Liver (tissue), 9 donors: ENCODE results near the gene NUTF2. TPM values are rescaled to one million over a fixed set of nuclear protein-coding genes. Genes with fewer than 3 reads are reported as not detected.

Experiments used
- DNase-seq: peaks from one replicate; pipeline ENCODE4 v3.0.0-alpha.2; 2017; ENCODE audit warnings: low spot score
- H3K27ac ChIP-seq, 2 donors: one replicate each; pipeline ENCODE4 v1.7.0; 2013; ENCODE audit warnings: inconsistent platforms in 2 of 2, low read length in 2 of 2, control low read depth in 1 of 2, low read depth in 1 of 2, mild to moderate bottlenecking in 1 of 2
- H3K27me3 ChIP-seq, 4 donors: one replicate each; pipeline versions ENCODE4 v1.6.1 to v1.7.0; 2013; ENCODE audit warnings: low read length in 3 of 4, inconsistent platforms in 1 of 4, mild to moderate bottlenecking in 1 of 4, moderate library complexity in 1 of 4; ENCODE audit not compliant: control insufficient read depth in 4 of 4, insufficient read depth in 4 of 4
- H3K36me3 ChIP-seq, 4 donors: one replicate each; pipeline versions ENCODE4 v1.6.1 to v1.7.0; 2013; ENCODE audit warnings: low read length in 3 of 4, mild to moderate bottlenecking in 3 of 4, low read depth in 1 of 4, moderate library complexity in 1 of 4; ENCODE audit not compliant: control insufficient read depth in 4 of 4, insufficient read depth in 3 of 4
- H3K4me1 ChIP-seq, 4 donors: one replicate each; pipeline versions ENCODE4 v1.6.1 to v1.7.0; 2013; ENCODE audit warnings: low read length in 3 of 4, mild to moderate bottlenecking in 3 of 4, moderate library complexity in 1 of 4; ENCODE audit not compliant: control insufficient read depth in 4 of 4, insufficient read depth in 4 of 4
- H3K4me3 ChIP-seq, 3 donors: one replicate each; pipeline versions ENCODE4 v1.6.1 to v1.7.0; 2013; ENCODE audit warnings: low read length in 3 of 3, control low read depth in 1 of 3, low read depth in 1 of 3, mild to moderate bottlenecking in 1 of 3
- H3K9ac ChIP-seq, 2 donors: one replicate each; pipeline ENCODE4 v1.7.0; 2013; ENCODE audit warnings: low read length in 2 of 2, mild to moderate bottlenecking in 2 of 2, moderate library complexity in 2 of 2, control low read depth in 1 of 2, low read depth in 1 of 2
- H3K9me3 ChIP-seq, 4 donors: one replicate each; pipeline versions ENCODE4 v1.6.1 to v1.7.0; 2013; ENCODE audit warnings: low read length in 3 of 4; ENCODE audit not compliant: control insufficient read depth in 4 of 4
- ATF3 ChIP-seq: IDR thresholded peaks from 2 replicates; pipeline ENCODE4 v1.6.1; 2016; ENCODE audit warnings: antibody characterized with exemption
- CTCF ChIP-seq: fragments of 150-350 bp; IDR thresholded peaks from 2 replicates; pipeline ENCODE4 v1.5.1; 2017; ENCODE audit warnings: improper control_type of control experiment, low read depth, low read length; ENCODE audit not compliant: missing input control
- EGR1 ChIP-seq, 2 donors: IDR thresholded peaks; 2 replicates each; pipeline ENCODE4 v1.6.1; 2016 to 2018; ENCODE audit warnings: antibody characterized with exemption in 2 of 2, low read depth in 2 of 2
- FOXA1 ChIP-seq: IDR thresholded peaks from 2 replicates; pipeline ENCODE4 v1.6.1; 2016; ENCODE audit warnings: antibody characterized with exemption
- FOXA2 ChIP-seq: IDR thresholded peaks from 2 replicates; pipeline ENCODE4 v1.6.1; 2016; ENCODE audit warnings: antibody characterized with exemption
- GABPA ChIP-seq, 2 donors: IDR thresholded peaks in 1 of 2; conservative IDR thresholded peaks in 1 of 2; 2 replicates each; pipeline ENCODE4 v1.6.1; 2016; ENCODE audit warnings: antibody characterized with exemption in 2 of 2, mild to moderate bottlenecking in 1 of 2, moderate library complexity in 1 of 2
- HNF4G ChIP-seq: IDR thresholded peaks from 2 replicates; pipeline ENCODE4 v1.6.1; 2016; ENCODE audit warnings: antibody characterized with exemption
- JUND ChIP-seq, 2 donors: IDR thresholded peaks; 2 replicates each; pipeline ENCODE4 v1.6.1; 2016; ENCODE audit warnings: antibody characterized with exemption in 2 of 2
- MAX ChIP-seq: IDR thresholded peaks from 2 replicates; pipeline ENCODE4 v1.6.1; 2016; ENCODE audit warnings: antibody characterized with exemption
- NR2F2 ChIP-seq: IDR thresholded peaks from 2 replicates; pipeline ENCODE4 v1.6.1; 2016; ENCODE audit warnings: antibody characterized with exemption
- RAD21 ChIP-seq, 2 donors: IDR thresholded peaks; 2 replicates each; pipeline ENCODE4 v1.6.1; 2016; ENCODE audit warnings: antibody characterized with exemption in 2 of 2, mild to moderate bottlenecking in 2 of 2
- REST ChIP-seq: IDR thresholded peaks from 2 replicates; pipeline ENCODE4 v1.6.1; 2016; ENCODE audit warnings: antibody characterized with exemption, mild to moderate bottlenecking
- RXRA ChIP-seq, 2 donors: IDR thresholded peaks; 2 replicates each; pipeline ENCODE4 v1.6.1; 2017 to 2018; ENCODE audit warnings: antibody characterized with exemption in 2 of 2, mild to moderate bottlenecking in 1 of 2
- SP1 ChIP-seq: IDR thresholded peaks from 2 replicates; pipeline ENCODE4 v1.6.1; 2018; ENCODE audit warnings: antibody characterized with exemption, mild to moderate bottlenecking
- TAF1 ChIP-seq: conservative IDR thresholded peaks from 2 replicates; pipeline ENCODE4 v1.6.1; 2016; ENCODE audit warnings: antibody characterized with exemption, mild to moderate bottlenecking
- YY1 ChIP-seq: IDR thresholded peaks from 2 replicates; pipeline ENCODE4 v1.6.1; 2016; ENCODE audit warnings: antibody characterized with exemption, mild to moderate bottlenecking
- ZBTB33 ChIP-seq: IDR thresholded peaks from 2 replicates; pipeline ENCODE4 v1.6.1; 2016; ENCODE audit warnings: antibody characterized with exemption
- WGBS: extraction: QIAGEN DNeasy Blood & Tissue Kit; methylation state at CpG from one replicate; pipeline ENCODE4 v1.1.7; 2013; 5-methylcytosine and 5-hydroxymethylcytosine counted together
- polyA plus RNA-seq, 2 donors: library from polyadenylated mRNA; stranded (reverse) in 1 of 2; unstranded in 1 of 2; fragments of 200-250 nt in 1 of 2; fragments of >200 nt in 1 of 2; fragmentation: Nextera tagmentation in 1 of 2; extraction: Ambion mirVana in 1 of 2; gene quantifications; one replicate each; pipeline versions ENCODE4 v1.2.1 to v1.2.3, GENCODE V29; 2013 to 2015
- total RNA-seq, 2 donors: library from RNA; depleted of rRNA; stranded (reverse); fragments of >200 nt; gene quantifications; one replicate each; pipeline ENCODE4 v1.2.3, GENCODE V29; 2014
- donor health status: healthy.
- donor health status: healthy.
- donor health status: healthy.
- donor health status: healthy.
- donor health status: healthy.

The NUTF2 gene
- total and polyA plus RNA-seq, 4 donors = 27.4 to 69.5 (median 54.8) TPM

- WGBS = 87% methylated on average over 3 of the region's 3 CpGs
- Histone ChIP-seq H3K4me3 (no peak overlapping the region), H3K4me1 (peaks cover 9 to 23% (median 18%) of the 10 kb centered on the region in 4 donors), H3K27ac (no peak overlapping the region), H3K27me3 (no peaks in the 10 kb centered on the region), H3K9ac (no peak overlapping the region), H3K9me3 (no peaks in the 10 kb centered on the region), H3K36me3 (peaks cover 0 to 2% (median 0%) of the 10 kb centered on the region in 4 donors)
- TF ChIP-seq ZBTB33 (no peak), FOXA1 (no peak), NR2F2 (no peak), REST (no peak), ATF3 (no peak), EGR1 (IDR thresholded peaks at IDR 0.05; ENCODE audit: low read depth in 2 of 2) (no peak), RAD21 (IDR thresholded peaks at IDR 0.05) (no peak), TAF1 (no peak), RXRA (IDR thresholded peaks at IDR 0.05) (no peak), YY1 (no peak), CTCF (no peak), MAX (no peak), SP1 (no peak), GABPA (IDR thresholded peaks at IDR 0.05 in 1 of 2, conservative IDR thresholded peaks at IDR 0.05 in 1 of 2) (no peak), JUND (IDR thresholded peaks at IDR 0.05) (no peak), HNF4G (no peak), FOXA2 (no peak)
- no peak for DNase-seq
Observed at GRCh38 chr16:67897231-67897630, 50.5 kb downstream of the NUTF2 start.

GRCh38 chr16:67901734-67902133 is 55.0 kb downstream of the NUTF2 start:
- Histone ChIP-seq H3K4me3 (no peak overlapping the region), H3K9ac (no peak overlapping the region), H3K4me1 (peaks cover 1 to 17% (median 10%) of the 10 kb centered on the region in 4 donors), H3K9me3 (no peaks in the 10 kb centered on the region), H3K27ac (no peak overlapping the region), H3K36me3 (peaks cover 0 to 4% (median under 1%) of the 10 kb centered on the region in 4 donors), H3K27me3 (no peaks in the 10 kb centered on the region)
- peak in 1 of 2 donors; percentile 17 for TF ChIP-seq RXRA (IDR thresholded peaks at IDR 0.05)
- TF ChIP-seq JUND (IDR thresholded peaks at IDR 0.05) = no peak
- DNase-seq = no peak
- 63% methylated on average over 5 of the region's 5 CpGs for WGBS
